AG09309 (cell line): Measurements from ENCODE around the gene GRM3.

Experiments used
- DNase-seq: peaks from one replicate; pipeline ENCODE4 v3.0.0-alpha.2; 2010; ENCODE audit warnings: low read depth
- H3K4me3 ChIP-seq: 2 replicates; pipeline ENCODE4 v1.5.1; 2011; ENCODE audit warnings: mild to moderate bottlenecking, low read depth, low read length, moderate library complexity; ENCODE audit not compliant: control insufficient read depth
- TF ChIP-seq, protein P1 (sequence below): IDR thresholded peaks from 2 replicates; pipeline ENCODE4 v1.5.1; 2011; ENCODE audit warnings: mild to moderate bottlenecking, low read depth, low read length, inconsistent platforms; ENCODE audit not compliant: insufficient read depth, control insufficient read depth; ENCODE audit errors: missing control alignments

Gene GRM3

DNA sequence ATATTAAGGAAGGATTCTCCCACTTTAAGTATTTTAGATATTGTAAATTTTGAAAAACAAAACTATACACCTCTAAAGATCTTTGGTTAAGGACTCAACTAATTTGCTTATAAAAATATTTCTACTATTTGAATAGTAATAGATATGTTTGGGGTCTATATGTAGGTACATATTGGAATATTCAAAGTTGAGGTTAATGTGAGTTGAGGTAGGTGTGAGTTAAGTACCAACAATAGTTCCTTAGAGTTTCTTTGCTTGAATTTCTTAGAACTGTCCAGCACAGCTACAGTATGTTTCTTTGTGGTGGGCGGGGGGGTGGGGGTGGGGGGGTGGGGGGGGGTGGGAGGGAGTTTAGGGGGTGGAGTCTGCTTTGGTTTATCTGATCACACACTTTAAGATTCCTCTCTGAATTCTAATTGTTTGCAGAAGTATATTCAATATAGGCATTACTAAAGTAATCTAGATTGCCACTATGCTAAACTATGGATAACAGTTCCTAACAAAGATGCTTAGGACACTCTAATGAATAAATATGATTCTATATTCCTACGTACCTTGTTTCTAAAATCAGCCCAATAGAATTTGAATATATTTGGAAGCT is 2.1 kb downstream of the GRM3 start:
- no peak for DNase-seq
- TF ChIP-seq, protein P1, sequence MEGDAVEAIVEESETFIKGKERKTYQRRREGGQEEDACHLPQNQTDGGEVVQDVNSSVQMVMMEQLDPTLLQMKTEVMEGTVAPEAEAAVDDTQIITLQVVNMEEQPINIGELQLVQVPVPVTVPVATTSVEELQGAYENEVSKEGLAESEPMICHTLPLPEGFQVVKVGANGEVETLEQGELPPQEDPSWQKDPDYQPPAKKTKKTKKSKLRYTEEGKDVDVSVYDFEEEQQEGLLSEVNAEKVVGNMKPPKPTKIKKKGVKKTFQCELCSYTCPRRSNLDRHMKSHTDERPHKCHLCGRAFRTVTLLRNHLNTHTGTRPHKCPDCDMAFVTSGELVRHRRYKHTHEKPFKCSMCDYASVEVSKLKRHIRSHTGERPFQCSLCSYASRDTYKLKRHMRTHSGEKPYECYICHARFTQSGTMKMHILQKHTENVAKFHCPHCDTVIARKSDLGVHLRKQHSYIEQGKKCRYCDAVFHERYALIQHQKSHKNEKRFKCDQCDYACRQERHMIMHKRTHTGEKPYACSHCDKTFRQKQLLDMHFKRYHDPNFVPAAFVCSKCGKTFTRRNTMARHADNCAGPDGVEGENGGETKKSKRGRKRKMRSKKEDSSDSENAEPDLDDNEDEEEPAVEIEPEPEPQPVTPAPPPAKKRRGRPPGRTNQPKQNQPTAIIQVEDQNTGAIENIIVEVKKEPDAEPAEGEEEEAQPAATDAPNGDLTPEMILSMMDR: no peak
- H3K4me3 ChIP-seq: no peak overlapping the region

DNA sequence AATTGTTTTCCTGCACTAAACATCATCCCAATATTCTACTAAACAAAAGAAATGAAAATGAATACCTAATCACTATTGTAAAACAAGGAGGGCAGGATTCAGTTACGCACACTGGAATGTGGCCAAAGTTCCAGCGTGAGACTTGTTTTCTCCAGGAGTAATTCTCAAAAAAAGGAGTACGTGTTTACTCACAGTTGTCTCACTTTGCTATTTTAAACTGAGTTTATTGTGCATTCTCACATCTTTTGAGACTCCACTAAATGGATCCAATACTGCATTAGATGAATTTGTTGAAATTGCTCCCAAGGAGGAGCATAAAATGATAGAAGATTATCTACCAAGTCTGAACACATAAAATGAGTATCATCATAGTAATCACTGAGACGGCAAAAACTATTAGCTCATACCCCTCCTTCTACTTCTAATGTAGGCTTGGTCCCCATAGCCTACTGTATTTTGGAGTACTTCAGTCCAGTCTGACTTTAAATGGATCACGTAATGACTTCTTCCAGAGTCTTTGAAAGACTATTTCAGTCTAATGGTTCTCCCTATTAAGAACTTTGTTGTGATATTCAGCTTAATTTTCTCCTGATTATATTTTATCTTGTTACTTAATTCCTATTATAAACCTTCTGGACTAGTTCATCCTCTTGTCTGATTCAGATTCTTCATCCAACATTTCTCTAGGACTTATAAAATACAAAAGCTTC is 3.8 kb downstream of the GRM3 start:
- TF ChIP-seq, protein P1: no peak
- no peak for DNase-seq

DNA sequence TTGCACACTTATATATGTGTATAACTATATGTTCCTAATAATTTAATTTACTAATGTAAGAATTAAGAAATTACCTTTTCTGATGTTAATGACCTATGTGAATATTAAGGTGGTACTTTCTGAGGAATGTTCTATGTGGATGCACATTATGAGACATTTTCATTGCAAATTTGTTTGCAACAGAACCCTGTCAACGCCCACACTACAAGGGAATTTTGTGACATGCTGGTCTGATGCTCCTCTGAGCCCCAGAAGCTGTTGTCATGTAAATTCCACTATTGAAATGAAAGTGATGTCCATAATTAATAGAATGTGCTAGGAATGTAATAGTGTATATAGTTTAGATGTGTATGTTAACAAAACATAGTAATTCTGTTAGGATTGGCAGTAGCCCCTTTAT is 4.5 kb downstream of the GRM3 start:
- TF ChIP-seq, protein P1: no peak
- DNase-seq: no peak
- no peak overlapping the region for H3K4me3 ChIP-seq

More for the DNA sequence above, 3.8 kb downstream of the GRM3 start:
- no peak overlapping the region for H3K4me3 ChIP-seq

DNA sequence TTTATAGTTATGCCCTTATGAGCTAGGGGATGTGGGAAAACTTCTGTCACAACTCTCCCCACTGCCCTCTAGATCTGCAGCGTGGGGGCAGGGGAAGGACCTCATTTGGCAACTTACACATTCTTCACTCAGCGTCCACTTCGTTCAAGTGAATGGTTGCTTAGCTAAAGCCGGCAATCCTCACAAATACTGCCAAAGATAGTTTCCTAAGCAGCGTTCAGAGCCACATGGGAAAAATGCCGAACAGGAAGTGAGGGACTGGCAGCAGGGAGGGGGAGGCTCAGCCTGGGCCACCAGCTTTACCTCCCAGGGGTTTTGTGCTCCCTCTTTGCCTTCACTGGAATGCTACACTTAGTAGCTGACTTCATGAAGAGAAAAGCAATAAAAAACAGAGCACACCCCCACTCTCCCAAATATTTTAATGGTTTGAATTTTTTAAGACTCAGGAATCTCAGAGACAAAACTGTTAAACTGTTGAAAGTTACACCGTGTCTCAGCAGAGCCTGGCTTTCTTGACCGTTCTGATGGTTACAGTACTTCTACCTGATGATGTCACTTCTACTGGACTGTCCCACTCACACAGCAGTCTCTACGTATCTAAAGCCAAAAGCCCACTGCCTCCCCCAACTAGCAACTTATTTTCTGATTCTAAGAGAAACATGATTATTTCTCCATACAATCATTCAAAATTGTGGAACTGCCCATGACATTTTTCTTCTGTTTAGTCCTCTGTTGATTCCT is 10.4 kb downstream of the GRM3 start:
- no peak overlapping the region for H3K4me3 ChIP-seq
- no peak for DNase-seq
- TF ChIP-seq, protein P1: no peak

DNA sequence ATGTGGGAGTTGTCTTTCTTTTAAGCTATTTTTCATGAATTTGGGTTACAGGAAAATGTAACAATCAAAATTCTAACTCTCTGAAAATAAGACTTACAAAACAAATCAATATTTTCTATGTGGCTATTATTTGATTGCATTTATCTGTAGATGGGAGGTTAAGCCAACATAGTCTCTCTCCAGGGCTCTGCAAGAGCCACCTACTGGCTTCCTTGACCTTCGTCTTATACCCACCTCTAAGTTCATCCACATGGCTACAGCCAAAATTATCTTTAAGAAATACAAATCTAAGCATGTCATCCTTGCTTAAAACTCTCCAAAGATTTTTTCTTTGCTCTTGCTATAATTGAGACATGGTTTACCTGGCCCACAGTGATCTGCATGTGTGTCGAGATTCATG is 14.2 kb downstream of the GRM3 start:
- TF ChIP-seq, protein P1: no peak
- DNase-seq: no peak

DNA sequence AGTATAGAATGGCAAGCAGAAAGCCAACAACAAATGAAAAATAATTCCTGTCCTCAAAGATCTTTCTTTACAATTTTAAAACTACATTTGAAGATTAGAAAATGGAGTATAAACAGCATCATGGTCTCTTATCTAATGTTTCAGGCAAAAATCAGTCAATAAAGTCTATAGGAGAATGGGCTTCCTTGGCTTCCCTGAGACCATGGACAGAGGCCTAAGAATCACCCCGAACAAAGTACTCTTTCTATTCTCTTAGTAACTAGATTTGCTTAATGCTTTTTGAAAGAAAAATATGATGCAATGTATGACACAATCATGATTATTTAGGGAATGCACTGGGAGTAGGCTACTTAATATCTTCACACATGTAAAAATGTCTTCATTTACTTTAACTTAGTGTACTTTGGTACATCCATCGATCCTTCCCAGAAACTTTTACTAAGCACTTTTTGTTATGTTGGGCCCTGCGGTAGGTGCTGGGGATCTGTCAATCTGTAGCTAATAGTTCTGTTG is 17.3 kb downstream of the GRM3 start:
- H3K4me3 ChIP-seq: no peak overlapping the region
- TF ChIP-seq, protein P1: no peak
- DNase-seq: no peak

More for the DNA sequence above, 14.2 kb downstream of the GRM3 start:
- no peak overlapping the region for H3K4me3 ChIP-seq
